Measurements from ENCODE around the gene ITGA1.

The ITGA1 gene

DNA sequence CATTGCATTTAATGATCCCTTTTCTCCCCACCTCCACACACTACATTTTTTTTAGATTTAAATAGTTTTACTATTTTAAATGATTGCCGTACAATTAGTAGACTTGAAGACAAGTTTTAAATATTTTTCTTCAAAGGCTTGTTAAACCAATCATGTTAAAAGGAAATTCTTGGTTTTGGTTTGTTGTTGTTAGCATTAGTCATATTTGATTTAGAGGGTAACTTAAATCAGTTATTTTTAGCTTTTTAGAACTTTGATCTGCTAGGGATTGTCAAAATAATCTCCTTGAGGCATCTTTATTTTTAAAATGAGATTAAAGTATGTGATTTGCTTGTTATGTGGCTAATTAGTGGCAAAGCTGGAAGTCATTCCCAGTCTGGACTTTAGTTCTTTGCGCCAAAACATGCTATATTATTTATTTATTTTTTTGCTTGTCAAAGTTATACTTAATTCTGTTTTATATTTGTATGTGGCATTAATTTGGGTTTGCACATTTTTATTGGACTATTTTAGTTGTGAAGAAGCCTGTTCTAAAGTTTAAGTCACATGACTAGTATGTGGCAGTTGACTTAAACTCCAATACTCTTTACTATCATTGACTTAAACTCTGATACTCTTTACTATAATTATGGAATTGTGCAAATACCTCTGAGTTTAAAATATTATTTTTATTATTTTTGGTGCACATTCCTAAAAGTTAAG is 14.7 kb downstream of the ITGA1 start:
- H2BK120ac ChIP-seq (ENCODE audit: low read depth, low read length), result no peak overlapping the region
- WGBS, 2 donors (ENCODE audit: extremely low coverage in 2 of 2, insufficient read length in 2 of 2, insufficient replicate concordance in 1 of 2), result no CpG with 5 or more reads among the region's 2 CpGs
- H3K9me3 ChIP-seq (replicated peaks in 1 of 2; ENCODE audit: control insufficient read depth in 2 of 2, insufficient read depth in 1 of 2, low read depth in 1 of 2, low read length in 2 of 2), result no peaks in the 10 kb centered on the region
- H2AK5ac ChIP-seq (ENCODE audit: low read depth, low read length), result no peak overlapping the region
- DNase-seq (ENCODE audit: low spot score), result no peak
- no peak overlapping the region for H3K4me2 ChIP-seq (ENCODE audit: insufficient read depth, low read length, poor library complexity, severe bottlenecking)
- H3K79me1 ChIP-seq (ENCODE audit: low read depth, low read length), result peaks cover 4% of the 10 kb centered on the region
- peaks cover 0 to 37% of the 10 kb centered on the region in 2 donors for H3K36me3 ChIP-seq (replicated peaks in 1 of 2; ENCODE audit: control insufficient read depth in 2 of 2, insufficient read depth in 2 of 2, low read length in 2 of 2)
- H2BK15ac ChIP-seq (ENCODE audit: low read length), result no peak overlapping the region
- H3K14ac ChIP-seq (ENCODE audit: low read length), result no peak overlapping the region
- no peak overlapping the region for H3K27ac ChIP-seq (replicated peaks; ENCODE audit: low read length)
- H2BK12ac ChIP-seq (ENCODE audit: low read length), result no peak overlapping the region
- H3K4me3 ChIP-seq (ENCODE audit: low read length in 2 of 2), result peak overlapping the region in 1 of 2 donors; percentile 7
- no peak overlapping the region for H3K9ac ChIP-seq (ENCODE audit: low read depth, low read length, poor library complexity)
- H2BK5ac ChIP-seq (ENCODE audit: low read length), result no peak overlapping the region
- no peak overlapping the region for H4K8ac ChIP-seq (ENCODE audit: low read depth, low read length)
- H3K4ac ChIP-seq (ENCODE audit: low read length), result no peak overlapping the region
- H3K23ac ChIP-seq (ENCODE audit: low read depth, low read length, poor library complexity), result no peak overlapping the region
- peaks cover 9 to 10% of the 10 kb centered on the region in 2 donors for H3K4me1 ChIP-seq (ENCODE audit: control insufficient read depth in 2 of 2, insufficient read depth in 1 of 2, low read depth in 1 of 2, low read length in 2 of 2)
- no peak overlapping the region for H2AFZ ChIP-seq (ENCODE audit: low read length)
- no peaks in the 10 kb centered on the region for H3K27me3 ChIP-seq (ENCODE audit: control insufficient read depth in 3 of 3, insufficient read depth in 3 of 3, low read depth in 1 of 3, low read length in 3 of 3)
- H3K18ac ChIP-seq (ENCODE audit: low read length), result no peak overlapping the region
- H4K91ac ChIP-seq (ENCODE audit: low read depth, low read length, poor library complexity), result no peak overlapping the region

- Histone ChIP-seq H3K4me2 (ENCODE audit: insufficient read depth, low read length, poor library complexity, severe bottlenecking) (no peak overlapping the region), H3K4me3 (ENCODE audit: low read length in 2 of 2) (no peak overlapping the region), H2BK5ac (ENCODE audit: low read length) (no peak overlapping the region), H2AFZ (ENCODE audit: low read length) (no peak overlapping the region), H3K27ac (replicated peaks; ENCODE audit: low read length) (no peak overlapping the region), H3K14ac (ENCODE audit: low read length) (no peak overlapping the region), H3K9me3 (replicated peaks in 1 of 2; ENCODE audit: control insufficient read depth in 2 of 2, insufficient read depth in 1 of 2, low read depth in 1 of 2, low read length in 2 of 2) (no peaks in the 10 kb centered on the region), H2BK12ac (ENCODE audit: low read length) (no peak overlapping the region), H2BK120ac (ENCODE audit: low read depth, low read length) (no peak overlapping the region), H3K9ac (ENCODE audit: low read depth, low read length, poor library complexity) (no peak overlapping the region), H4K91ac (ENCODE audit: low read depth, low read length, poor library complexity) (no peak overlapping the region), H3K79me1 (ENCODE audit: low read depth, low read length) (peaks cover 4% of the 10 kb centered on the region), H4K8ac (ENCODE audit: low read depth, low read length) (no peak overlapping the region), H2AK5ac (ENCODE audit: low read depth, low read length) (no peak overlapping the region), H3K27me3 (ENCODE audit: control insufficient read depth in 3 of 3, insufficient read depth in 3 of 3, low read depth in 1 of 3, low read length in 3 of 3) (no peaks in the 10 kb centered on the region), H3K18ac (ENCODE audit: low read length) (no peak overlapping the region), H3K23ac (ENCODE audit: low read depth, low read length, poor library complexity) (no peak overlapping the region), H3K4ac (ENCODE audit: low read length) (no peak overlapping the region), H3K36me3 (replicated peaks in 1 of 2; ENCODE audit: control insufficient read depth in 2 of 2, insufficient read depth in 2 of 2, low read length in 2 of 2) (peaks cover 0 to 37% of the 10 kb centered on the region in 2 donors), H2BK15ac (ENCODE audit: low read length) (no peak overlapping the region), H3K4me1 (ENCODE audit: control insufficient read depth in 2 of 2, insufficient read depth in 1 of 2, low read depth in 1 of 2, low read length in 2 of 2) (peaks cover 9 to 10% of the 10 kb centered on the region in 2 donors)
- no CpG with 5 or more reads among the region's 6 CpGs for WGBS, 2 donors (ENCODE audit: extremely low coverage in 2 of 2, insufficient read length in 2 of 2, insufficient replicate concordance in 1 of 2)
- DNase-seq (ENCODE audit: low spot score), result no peak
Measured at GRCh38 chr5:52802974-52803336, 15.2 kb downstream of the ITGA1 start.

GRCh38 chr5:52804387-52804791 is 16.7 kb downstream of the ITGA1 start:
- H3K27ac ChIP-seq (replicated peaks; ENCODE audit: low read length), result no peak overlapping the region
- H2BK120ac ChIP-seq (ENCODE audit: low read depth, low read length), result no peak overlapping the region
- H3K9me3 ChIP-seq (replicated peaks in 1 of 2; ENCODE audit: control insufficient read depth in 2 of 2, insufficient read depth in 1 of 2, low read depth in 1 of 2, low read length in 2 of 2), result no peaks in the 10 kb centered on the region
- H3K14ac ChIP-seq (ENCODE audit: low read length), result no peak overlapping the region
- H4K8ac ChIP-seq (ENCODE audit: low read depth, low read length), result no peak overlapping the region
- no peak overlapping the region for H3K9ac ChIP-seq (ENCODE audit: low read depth, low read length, poor library complexity)
- H4K91ac ChIP-seq (ENCODE audit: low read depth, low read length, poor library complexity), result no peak overlapping the region
- DNase-seq (ENCODE audit: low spot score), result no peak
- no CpG with 5 or more reads among the region's 2 CpGs for WGBS, 2 donors (ENCODE audit: extremely low coverage in 2 of 2, insufficient read length in 2 of 2, insufficient replicate concordance in 1 of 2)
- H3K79me1 ChIP-seq (ENCODE audit: low read depth, low read length), result peaks cover 4% of the 10 kb centered on the region
- peaks cover 7 to 10% of the 10 kb centered on the region in 2 donors for H3K4me1 ChIP-seq (ENCODE audit: control insufficient read depth in 2 of 2, insufficient read depth in 1 of 2, low read depth in 1 of 2, low read length in 2 of 2)
- H2AFZ ChIP-seq (ENCODE audit: low read length), result no peak overlapping the region
- H2BK5ac ChIP-seq (ENCODE audit: low read length), result no peak overlapping the region
- no peak overlapping the region for H3K18ac ChIP-seq (ENCODE audit: low read length)
- no peak overlapping the region for H3K4me3 ChIP-seq (ENCODE audit: low read length in 2 of 2)
- no peak overlapping the region for H3K23ac ChIP-seq (ENCODE audit: low read depth, low read length, poor library complexity)
- H3K4ac ChIP-seq (ENCODE audit: low read length), result no peak overlapping the region
- H2BK15ac ChIP-seq (ENCODE audit: low read length), result no peak overlapping the region
- peaks cover 0 to 37% of the 10 kb centered on the region in 2 donors for H3K36me3 ChIP-seq (replicated peaks in 1 of 2; ENCODE audit: control insufficient read depth in 2 of 2, insufficient read depth in 2 of 2, low read length in 2 of 2)
- no peak overlapping the region for H2BK12ac ChIP-seq (ENCODE audit: low read length)
- no peak overlapping the region for H2AK5ac ChIP-seq (ENCODE audit: low read depth, low read length)
- no peak overlapping the region for H3K4me2 ChIP-seq (ENCODE audit: insufficient read depth, low read length, poor library complexity, severe bottlenecking)
- H3K27me3 ChIP-seq (ENCODE audit: control insufficient read depth in 3 of 3, insufficient read depth in 3 of 3, low read depth in 1 of 3, low read length in 3 of 3), result no peaks in the 10 kb centered on the region

GRCh38 chr5:52804981-52805380 is 17.3 kb downstream of the ITGA1 start:
- Histone ChIP-seq H3K4me2 (ENCODE audit: insufficient read depth, low read length, poor library complexity, severe bottlenecking) (no peak overlapping the region), H3K79me1 (ENCODE audit: low read depth, low read length) (peaks cover 4% of the 10 kb centered on the region), H3K36me3 (replicated peaks in 1 of 2; ENCODE audit: control insufficient read depth in 2 of 2, insufficient read depth in 2 of 2, low read length in 2 of 2) (peaks cover 0 to 37% of the 10 kb centered on the region in 2 donors), H3K9ac (ENCODE audit: low read depth, low read length, poor library complexity) (no peak overlapping the region), H2AK5ac (ENCODE audit: low read depth, low read length) (no peak overlapping the region), H4K91ac (ENCODE audit: low read depth, low read length, poor library complexity) (no peak overlapping the region), H2BK15ac (ENCODE audit: low read length) (no peak overlapping the region), H3K27ac (replicated peaks; ENCODE audit: low read length) (no peak overlapping the region), H3K9me3 (replicated peaks in 1 of 2; ENCODE audit: control insufficient read depth in 2 of 2, insufficient read depth in 1 of 2, low read depth in 1 of 2, low read length in 2 of 2) (no peaks in the 10 kb centered on the region), H3K27me3 (ENCODE audit: control insufficient read depth in 3 of 3, insufficient read depth in 3 of 3, low read depth in 1 of 3, low read length in 3 of 3) (no peaks in the 10 kb centered on the region), H2BK5ac (ENCODE audit: low read length) (no peak overlapping the region), H3K4ac (ENCODE audit: low read length) (no peak overlapping the region), H3K18ac (ENCODE audit: low read length) (no peak overlapping the region), H3K14ac (ENCODE audit: low read length) (no peak overlapping the region), H2AFZ (ENCODE audit: low read length) (no peak overlapping the region), H3K4me1 (ENCODE audit: control insufficient read depth in 2 of 2, insufficient read depth in 1 of 2, low read depth in 1 of 2, low read length in 2 of 2) (peaks cover 8 to 10% of the 10 kb centered on the region in 2 donors), H2BK120ac (ENCODE audit: low read depth, low read length) (no peak overlapping the region), H4K8ac (ENCODE audit: low read depth, low read length) (no peak overlapping the region), H3K23ac (ENCODE audit: low read depth, low read length, poor library complexity) (no peak overlapping the region), H2BK12ac (ENCODE audit: low read length) (no peak overlapping the region), H3K4me3 (ENCODE audit: low read length in 2 of 2) (no peak overlapping the region)
- no peak for DNase-seq (ENCODE audit: low spot score)
- WGBS, 2 donors (ENCODE audit: extremely low coverage in 2 of 2, insufficient read length in 2 of 2, insufficient replicate concordance in 1 of 2), result no CpG with 5 or more reads among the region's 2 CpGs
